Duodenal mucosa (tissue), 2 donors: Measurements from ENCODE around the gene REEP2.

Source experiments
- H3K27ac ChIP-seq: one replicate; pipeline ENCODE4 v1.7.0; 2013; ENCODE audit warnings: low read depth, low read length
- H3K27me3 ChIP-seq, 2 donors: one replicate each; pipeline ENCODE4 v1.7.0; 2013; ENCODE audit warnings: low read length in 2 of 2, control low read depth in 1 of 2; ENCODE audit not compliant: insufficient read depth in 2 of 2, control insufficient read depth in 1 of 2
- H3K36me3 ChIP-seq, 2 donors: one replicate each; pipeline ENCODE4 v1.7.0; 2013; ENCODE audit warnings: low read length in 2 of 2, control low read depth in 1 of 2; ENCODE audit not compliant: insufficient read depth in 2 of 2, control insufficient read depth in 1 of 2
- H3K4me1 ChIP-seq, 2 donors: one replicate each; pipeline ENCODE4 v1.7.0; 2013; ENCODE audit warnings: low read length in 2 of 2, control low read depth in 1 of 2; ENCODE audit not compliant: insufficient read depth in 2 of 2, control insufficient read depth in 1 of 2
- H3K4me3 ChIP-seq, 2 donors: one replicate each; pipeline ENCODE4 v1.7.0; 2013; ENCODE audit warnings: low read length in 2 of 2, low read depth in 1 of 2
- H3K9ac ChIP-seq, 2 donors: one replicate each; pipeline ENCODE4 v1.7.0; 2013; ENCODE audit warnings: low read length in 2 of 2, low read depth in 1 of 2
- H3K9me3 ChIP-seq, 2 donors: one replicate each; pipeline ENCODE4 v1.7.0; 2013; ENCODE audit warnings: low read length in 2 of 2, control low read depth in 1 of 2; ENCODE audit not compliant: control insufficient read depth in 1 of 2

REEP2 gene

GRCh38 chr5:138438003-138438723 lies 694 bp upstream of the REEP2 start:
- Histone ChIP-seq H3K4me3 (peak overlapping the region; percentile 32 to 50), H3K27me3 (peaks cover 0 to 3% of the 10 kb centered on the region in 2 donors), H3K9ac (peak overlapping the region in 1 of 2 donors; percentile 41), H3K27ac (no peak overlapping the region), H3K36me3 (peaks cover 14 to 34% of the 10 kb centered on the region in 2 donors), H3K4me1 (peaks cover 0 to 7% of the 10 kb centered on the region in 2 donors), H3K9me3 (no peaks in the 10 kb centered on the region)

- Histone ChIP-seq H3K9me3 (no peaks in the 10 kb centered on the region), H3K27me3 (peaks cover 0 to 3% of the 10 kb centered on the region in 2 donors), H3K4me1 (peaks cover 0 to 7% of the 10 kb centered on the region in 2 donors), H3K36me3 (peaks cover 14 to 20% of the 10 kb centered on the region in 2 donors), H3K27ac (no peak overlapping the region), H3K4me3 (peak overlapping the region; percentile 38 to 51), H3K9ac (no peak overlapping the region)
These were observed 761 bp downstream of the REEP2 start for GRCh38 chr5:138439477-138440158.

GRCh38 chr5:138440159-138441073 lies 1.6 kb downstream of the REEP2 start:
- H3K9ac ChIP-seq, result no peak overlapping the region
- H3K9me3 ChIP-seq, result no peaks in the 10 kb centered on the region
- peaks cover under 1 to 7% of the 10 kb centered on the region in 2 donors for H3K4me1 ChIP-seq
- H3K4me3 ChIP-seq, result no peak overlapping the region
- no peak overlapping the region for H3K27ac ChIP-seq
- H3K27me3 ChIP-seq, result peaks cover 0 to 3% of the 10 kb centered on the region in 2 donors
- H3K36me3 ChIP-seq, result peaks cover 7 to 12% of the 10 kb centered on the region in 2 donors

GRCh38 chr5:138441221-138441620 lies 2.4 kb downstream of the REEP2 start:
- Histone ChIP-seq H3K27me3 (peaks cover 0 to 3% of the 10 kb centered on the region in 2 donors), H3K36me3 (peaks cover 0 to 4% of the 10 kb centered on the region in 2 donors)

DNA sequence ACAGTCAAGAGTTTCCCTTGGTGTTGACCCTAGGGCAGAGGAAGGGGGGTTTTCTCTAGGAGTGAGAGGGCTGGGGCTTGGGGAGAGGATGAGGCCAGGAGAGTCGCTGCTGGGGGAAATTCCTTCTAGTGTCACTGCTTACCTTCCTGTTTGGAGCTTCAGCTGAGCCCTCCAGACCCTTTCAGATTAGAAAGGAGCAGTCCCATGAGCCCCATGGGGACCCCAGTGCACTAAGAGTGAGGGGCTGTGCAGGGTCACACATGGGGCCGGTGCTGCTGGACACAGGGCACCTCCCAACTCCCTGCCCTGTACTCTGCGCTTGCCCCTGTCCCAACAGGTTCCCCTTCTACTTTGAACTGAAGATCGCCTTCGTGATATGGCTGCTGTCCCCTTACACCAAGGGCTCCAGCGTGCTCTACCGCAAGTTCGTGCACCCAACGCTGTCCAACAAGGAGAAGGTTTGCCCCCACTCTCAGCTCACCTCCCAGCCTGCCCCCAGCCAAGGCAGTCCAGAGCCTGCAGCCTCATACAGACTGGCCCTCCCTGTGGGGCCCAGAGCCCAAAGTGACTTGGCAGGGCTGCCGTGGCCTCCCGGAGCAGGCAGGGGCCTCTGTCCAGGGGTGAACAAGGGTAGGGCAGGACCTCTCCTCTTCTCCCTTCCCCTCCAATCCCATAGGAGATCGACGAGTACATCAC lies 5.4 kb downstream of the REEP2 start:
- H3K36me3 ChIP-seq, result no peaks in the 10 kb centered on the region
- peaks cover 0 to 3% of the 10 kb centered on the region in 2 donors for H3K27me3 ChIP-seq
- no peak overlapping the region for H3K9ac ChIP-seq
- H3K9me3 ChIP-seq, result no peaks in the 10 kb centered on the region
- H3K27ac ChIP-seq, result no peak overlapping the region
- H3K4me3 ChIP-seq, result no peak overlapping the region
- peaks cover 5% of the 10 kb centered on the region in 2 donors for H3K4me1 ChIP-seq

More at GRCh38 chr5:138441221-138441620, 2.4 kb downstream of the REEP2 start:
- H3K9me3 ChIP-seq, result no peaks in the 10 kb centered on the region
- no peak overlapping the region for H3K27ac ChIP-seq
- no peak overlapping the region for H3K4me3 ChIP-seq
- H3K4me1 ChIP-seq, result peaks cover 5 to 7% of the 10 kb centered on the region in 2 donors
- H3K9ac ChIP-seq, result no peak overlapping the region

GRCh38 chr5:138444774-138445546 lies 6.1 kb downstream of the REEP2 start:
- Histone ChIP-seq H3K9ac (no peak overlapping the region), H3K36me3 (no peaks in the 10 kb centered on the region), H3K9me3 (no peaks in the 10 kb centered on the region), H3K4me1 (peaks cover 0 to 5% of the 10 kb centered on the region in 2 donors), H3K4me3 (no peak overlapping the region), H3K27ac (no peak overlapping the region), H3K27me3 (no peaks in the 10 kb centered on the region)

- Histone ChIP-seq H3K9ac (no peak overlapping the region), H3K27me3 (no peaks in the 10 kb centered on the region), H3K9me3 (no peaks in the 10 kb centered on the region), H3K27ac (no peak overlapping the region), H3K4me3 (no peak overlapping the region), H3K4me1 (peaks cover 0 to 5% of the 10 kb centered on the region in 2 donors), H3K36me3 (no peaks in the 10 kb centered on the region)
These were observed 6.9 kb downstream of the REEP2 start for GRCh38 chr5:138445547-138446271.

- Histone ChIP-seq H3K4me1 (peaks cover 0 to 5% of the 10 kb centered on the region in 2 donors), H3K36me3 (no peaks in the 10 kb centered on the region), H3K27ac (no peak overlapping the region), H3K9ac (no peak overlapping the region), H3K27me3 (no peaks in the 10 kb centered on the region), H3K4me3 (no peak overlapping the region), H3K9me3 (no peaks in the 10 kb centered on the region)
These were observed 9.2 kb downstream of the REEP2 start for GRCh38 chr5:138448070-138448469.
